K562 treated with DMSO at 1 percent for 4 hours (cell line): Measurements from ENCODE around the gene PRDM11. TPM values are rescaled to one million over a fixed set of nuclear protein-coding genes. Genes with fewer than 3 reads are reported as not detected.

ENCODE experiments used
- total RNA-seq: library from RNA; unstranded; fragments of 300-600 nt; gene quantifications from 2 replicates; pipeline ENCODE4 v1.2.3, GENCODE V29; 2022; ENCODE audit not compliant: insufficient read depth

Gene PRDM11
- 0.91 and 2.0 TPM in 2 replicates for total RNA-seq

GRCh38 chr11:45146072-45147016 is at the start of gene PRDM11:
TSS of gene PRDM11 (plus strand) at chr11:45146639. CDS start at chr11:45181767, 35,128 bp downstream.

Other genes starting within 250 kb of the PRDM11 start
- 0.34 and 0.59 TPM in 2 replicates for gene TP53I11, start 195.8 kb upstream of the PRDM11 start, total RNA-seq
- gene SYT13, start 139.7 kb downstream of the PRDM11 start, total RNA-seq, result not detected in 2 replicates